Urinary bladder (tissue), 4 donors: Measurements from ENCODE around the gene GNAS-AS1. TPM values are rescaled to one million over a fixed set of nuclear protein-coding genes. Genes with fewer than 3 reads are reported as not detected.

Experiments used
- DNase-seq: peaks from one replicate; pipeline ENCODE4 v3.0.0-alpha.2; 2015; ENCODE audit errors: extremely low spot score
- H3K27ac ChIP-seq: one replicate; pipeline ENCODE4 v1.5.1; 2013; ENCODE audit warnings: low read depth, mild to moderate bottlenecking, moderate library complexity
- H3K36me3 ChIP-seq: one replicate; pipeline ENCODE4 v1.6.1; 2013; ENCODE audit warnings: mild to moderate bottlenecking, moderate library complexity; ENCODE audit not compliant: insufficient read depth
- H3K4me1 ChIP-seq: one replicate; pipeline ENCODE4 v1.6.1; 2013; ENCODE audit warnings: mild to moderate bottlenecking, moderate library complexity; ENCODE audit not compliant: insufficient read depth
- H3K4me3 ChIP-seq: one replicate; pipeline ENCODE4 v1.5.1; 2013; ENCODE audit warnings: low read depth, low read length
- WGBS: extraction: QIAGEN DNeasy Blood & Tissue Kit; methylation state at CpG from one replicate; pipeline ENCODE4 v1.1.7; 2013; 5-methylcytosine and 5-hydroxymethylcytosine counted together
- polyA plus RNA-seq: library from polyadenylated mRNA; stranded (reverse); fragments of 200-250 nt; gene quantifications from one replicate; pipeline ENCODE4 v1.2.3, GENCODE V29; 2013
- total RNA-seq: library from RNA; depleted of rRNA; stranded (reverse); fragments of >200 nt; gene quantifications from one replicate; pipeline ENCODE4 v1.2.3, GENCODE V29; 2014
- donor health status: healthy with polysubstance abuse.
- donor health status: healthy.

The GNAS-AS1 gene
- total and polyA plus RNA-seq, 2 donors = 0.13 to 1.4 TPM

- H3K27ac ChIP-seq = peak overlapping the region; percentile 99
These were observed 40.5 kb upstream of the GNAS-AS1 start for GRCh38 chr20:58891086-58891717.

GRCh38 chr20:58890518-58891085 is 39.9 kb upstream of the GNAS-AS1 start:
- WGBS = under 1% methylated on average over 62 of the region's 64 CpGs
- peak overlapping the region; percentile 90 for H3K27ac ChIP-seq
- H3K4me3 ChIP-seq = peak overlapping the region; percentile 99
- peak; percentile 72 for DNase-seq
- H3K36me3 ChIP-seq = no peaks in the 10 kb centered on the region
- H3K4me1 ChIP-seq = no peaks in the 10 kb centered on the region

More at GRCh38 chr20:58891086-58891717, 40.5 kb upstream of the GNAS-AS1 start:
- Histone ChIP-seq H3K4me1 (no peaks in the 10 kb centered on the region), H3K4me3 (peak overlapping the region; percentile 99), H3K36me3 (no peaks in the 10 kb centered on the region)
- WGBS = 1% methylated on average over 83 of the region's 105 CpGs
- DNase-seq = no peak

GRCh38 chr20:58889798-58890517 is 39.3 kb upstream of the GNAS-AS1 start:
- H3K36me3 ChIP-seq = no peaks in the 10 kb centered on the region
- no peak for DNase-seq
- WGBS = 28% methylated on average over 91 of the region's 91 CpGs
- peak overlapping the region; percentile 99 for H3K4me3 ChIP-seq
- H3K27ac ChIP-seq = peak overlapping the region; percentile 90
- H3K4me1 ChIP-seq = no peaks in the 10 kb centered on the region

- 47% methylated on average over 35 of the region's 35 CpGs for WGBS
These were observed 38.6 kb upstream of the GNAS-AS1 start for GRCh38 chr20:58889334-58889760.

GRCh38 chr20:58888521-58889333 is 38.0 kb upstream of the GNAS-AS1 start:
- WGBS = 58% methylated on average over 101 of the region's 101 CpGs
- Histone ChIP-seq H3K4me3 (peak overlapping the region; percentile 99), H3K27ac (peak overlapping the region; percentile 77), H3K4me1 (no peaks in the 10 kb centered on the region), H3K36me3 (no peaks in the 10 kb centered on the region)
- DNase-seq = no peak

More at GRCh38 chr20:58889334-58889760, 38.6 kb upstream of the GNAS-AS1 start:
- Histone ChIP-seq H3K4me1 (no peaks in the 10 kb centered on the region), H3K27ac (no peak overlapping the region), H3K4me3 (peak overlapping the region; percentile 99), H3K36me3 (no peaks in the 10 kb centered on the region)
- no peak for DNase-seq

GRCh38 chr20:58888103-58888502 is 37.4 kb upstream of the GNAS-AS1 start:
- H3K4me3 ChIP-seq = peak overlapping the region; percentile 99
- H3K4me1 ChIP-seq = no peaks in the 10 kb centered on the region
- H3K36me3 ChIP-seq = no peaks in the 10 kb centered on the region
- 57% methylated on average over 12 of the region's 12 CpGs for WGBS
- no peak overlapping the region for H3K27ac ChIP-seq
- DNase-seq = no peak

GRCh38 chr20:58886546-58886945 is 35.8 kb upstream of the GNAS-AS1 start:
- H3K36me3 ChIP-seq = no peaks in the 10 kb centered on the region
- no peaks in the 10 kb centered on the region for H3K4me1 ChIP-seq
- no peak for DNase-seq
- no peak overlapping the region for H3K4me3 ChIP-seq
- no peak overlapping the region for H3K27ac ChIP-seq

GRCh38 chr20:58884966-58885365 is 34.3 kb upstream of the GNAS-AS1 start:
- Histone ChIP-seq H3K4me1 (no peaks in the 10 kb centered on the region), H3K27ac (no peak overlapping the region), H3K36me3 (no peaks in the 10 kb centered on the region), H3K4me3 (no peak overlapping the region)
- 75% methylated on average over 3 of the region's 3 CpGs for WGBS
- DNase-seq = no peak

- H3K4me3 ChIP-seq = no peak overlapping the region
- WGBS = 62% methylated on average over 9 of the region's 9 CpGs
- no peaks in the 10 kb centered on the region for H3K36me3 ChIP-seq
- H3K4me1 ChIP-seq = no peaks in the 10 kb centered on the region
- H3K27ac ChIP-seq = no peak overlapping the region
- DNase-seq = no peak
These were observed 32.6 kb upstream of the GNAS-AS1 start for GRCh38 chr20:58883241-58883691.

GRCh38 chr20:58882704-58883089 is 32.0 kb upstream of the GNAS-AS1 start:
- no peaks in the 10 kb centered on the region for H3K36me3 ChIP-seq
- no peak overlapping the region for H3K4me3 ChIP-seq
- 86% methylated on average over 5 of the region's 5 CpGs for WGBS
- no peak overlapping the region for H3K27ac ChIP-seq
- DNase-seq = no peak
- H3K4me1 ChIP-seq = no peaks in the 10 kb centered on the region

- no peak overlapping the region for H3K27ac ChIP-seq
- 88% methylated on average over 9 of the region's 9 CpGs for WGBS
- H3K4me3 ChIP-seq = no peak overlapping the region
- no peaks in the 10 kb centered on the region for H3K36me3 ChIP-seq
- no peak for DNase-seq
- no peaks in the 10 kb centered on the region for H3K4me1 ChIP-seq
These were observed 30.5 kb upstream of the GNAS-AS1 start for GRCh38 chr20:58880994-58881752.

- no peak for DNase-seq
- H3K27ac ChIP-seq = no peak overlapping the region
- H3K4me1 ChIP-seq = no peaks in the 10 kb centered on the region
- 93% methylated on average over 1 of the region's 1 CpG for WGBS
- no peaks in the 10 kb centered on the region for H3K36me3 ChIP-seq
- H3K4me3 ChIP-seq = no peak overlapping the region
These were observed 29.7 kb upstream of the GNAS-AS1 start for GRCh38 chr20:58880441-58880840.

- 89% methylated on average over 4 of the region's 4 CpGs for WGBS
- no peak for DNase-seq
- Histone ChIP-seq H3K4me1 (no peaks in the 10 kb centered on the region), H3K36me3 (no peaks in the 10 kb centered on the region), H3K4me3 (no peak overlapping the region), H3K27ac (no peak overlapping the region)
These were observed 27.7 kb upstream of the GNAS-AS1 start for GRCh38 chr20:58878399-58878798.
